ENCODE measurements around the gene ZDHHC23.

ZDHHC23 gene, protein sequence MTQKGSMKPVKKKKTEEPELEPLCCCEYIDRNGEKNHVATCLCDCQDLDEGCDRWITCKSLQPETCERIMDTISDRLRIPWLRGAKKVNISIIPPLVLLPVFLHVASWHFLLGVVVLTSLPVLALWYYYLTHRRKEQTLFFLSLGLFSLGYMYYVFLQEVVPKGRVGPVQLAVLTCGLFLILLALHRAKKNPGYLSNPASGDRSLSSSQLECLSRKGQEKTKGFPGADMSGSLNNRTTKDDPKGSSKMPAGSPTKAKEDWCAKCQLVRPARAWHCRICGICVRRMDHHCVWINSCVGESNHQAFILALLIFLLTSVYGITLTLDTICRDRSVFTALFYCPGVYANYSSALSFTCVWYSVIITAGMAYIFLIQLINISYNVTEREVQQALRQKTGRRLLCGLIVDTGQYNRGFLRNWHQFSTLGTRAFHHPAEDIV

DNA sequence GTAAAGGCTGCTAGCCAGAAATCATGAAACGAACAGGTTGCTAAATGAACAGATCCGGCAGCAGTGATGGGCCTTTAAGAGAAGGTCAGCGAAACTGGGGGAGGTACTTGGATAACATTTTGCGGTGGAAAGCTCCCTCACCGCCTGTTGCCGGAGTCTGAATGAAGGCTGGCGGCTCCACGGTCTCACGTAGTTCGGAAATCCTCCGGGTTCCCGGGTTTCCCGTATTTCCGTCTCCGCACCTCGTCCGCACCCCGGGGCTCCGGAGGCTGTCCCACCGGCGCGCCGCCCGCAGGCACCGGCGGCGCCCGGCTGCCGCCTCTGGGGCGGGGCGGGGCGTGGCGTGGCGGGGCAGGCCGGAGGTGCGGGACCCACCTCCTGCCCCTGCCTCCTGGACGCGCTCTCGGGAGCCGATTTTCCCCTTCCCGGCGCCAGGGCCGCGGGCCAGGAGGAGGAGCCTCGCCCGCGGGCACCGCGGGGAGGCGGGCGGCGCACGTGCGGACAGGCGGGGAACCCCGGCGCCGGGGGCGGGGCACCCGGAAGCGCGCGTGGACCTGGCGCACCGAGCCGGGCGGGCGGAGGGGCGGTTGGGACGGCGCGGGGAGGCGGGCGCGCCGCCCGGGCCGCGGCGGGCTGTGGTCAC is at the start of gene ZDHHC23:
TSS of gene ZDHHC23 (plus strand) at position 642 of the 643 bp plus-strand sequence. CDS start 790 bp downstream, outside the sequence.
- DNase-seq (ENCODE audit: low read depth), result peak; percentile 64

DNA sequence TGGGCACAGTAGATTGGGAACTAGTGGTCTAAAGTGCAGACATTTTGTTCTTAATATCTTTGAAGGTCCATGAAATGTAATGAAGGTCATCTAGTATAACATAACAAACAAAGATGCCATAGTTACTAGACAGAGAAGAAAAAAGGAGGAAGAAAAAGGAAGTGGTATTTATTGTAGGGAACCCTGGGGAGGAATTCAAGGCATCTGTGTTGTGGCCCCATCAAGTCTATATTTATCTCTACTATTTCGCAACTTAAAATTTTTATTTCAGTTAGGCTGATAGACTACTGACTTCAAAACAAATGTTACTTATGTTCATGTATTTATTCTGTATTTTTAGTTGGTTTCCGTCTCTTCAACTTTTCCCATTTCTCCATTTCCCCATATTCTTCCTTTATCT is 48.9 kb upstream of the ZDHHC23 start:
- peak; percentile 57 for DNase-seq (ENCODE audit: low read depth)

DNA sequence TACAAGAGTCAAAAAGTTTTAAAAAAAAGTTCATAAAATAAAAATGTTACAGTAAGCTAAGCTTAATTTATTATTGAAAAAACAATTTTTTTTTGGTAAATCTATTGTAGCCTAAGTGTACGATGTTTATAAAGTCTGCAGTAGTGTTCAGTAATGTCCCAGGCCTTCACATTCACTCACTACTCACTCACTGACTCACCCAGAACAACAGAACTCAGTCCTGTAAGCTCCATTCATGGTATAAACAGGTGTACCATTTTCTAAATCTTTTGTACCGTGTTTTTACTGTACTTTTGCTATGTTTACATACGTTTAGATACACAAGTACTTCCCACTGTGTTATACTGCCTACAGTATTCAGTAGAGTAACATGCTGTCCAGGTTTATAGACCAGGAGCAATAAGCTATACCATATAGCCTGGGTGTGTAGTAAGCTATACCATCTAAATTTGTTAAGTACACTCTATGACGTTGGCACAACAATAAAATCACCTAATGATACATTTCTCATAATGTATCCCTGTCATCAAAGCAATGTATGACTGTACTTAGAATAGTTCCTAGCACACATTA is 41.2 kb upstream of the ZDHHC23 start:
- no peak for DNase-seq (ENCODE audit: low read depth)

DNA sequence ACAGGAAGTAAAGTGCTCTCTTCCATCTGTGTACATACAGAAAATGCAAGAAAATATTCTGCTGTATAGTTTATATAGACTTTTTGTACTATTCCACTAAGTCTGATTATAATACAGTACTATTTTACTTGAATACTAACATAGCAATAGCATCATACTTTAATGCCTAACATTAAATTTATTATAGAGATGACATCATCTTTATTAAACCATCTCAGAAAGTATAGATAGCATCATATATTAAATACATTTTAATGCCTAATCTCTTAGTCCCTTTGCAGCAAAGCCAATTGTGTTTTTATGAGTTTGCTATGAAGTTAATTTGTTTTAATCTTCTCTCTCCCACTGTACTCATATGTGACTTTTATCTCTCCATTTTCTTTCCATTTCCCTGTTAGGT is 39.7 kb upstream of the ZDHHC23 start:
- DNase-seq (ENCODE audit: low read depth), result no peak

DNA sequence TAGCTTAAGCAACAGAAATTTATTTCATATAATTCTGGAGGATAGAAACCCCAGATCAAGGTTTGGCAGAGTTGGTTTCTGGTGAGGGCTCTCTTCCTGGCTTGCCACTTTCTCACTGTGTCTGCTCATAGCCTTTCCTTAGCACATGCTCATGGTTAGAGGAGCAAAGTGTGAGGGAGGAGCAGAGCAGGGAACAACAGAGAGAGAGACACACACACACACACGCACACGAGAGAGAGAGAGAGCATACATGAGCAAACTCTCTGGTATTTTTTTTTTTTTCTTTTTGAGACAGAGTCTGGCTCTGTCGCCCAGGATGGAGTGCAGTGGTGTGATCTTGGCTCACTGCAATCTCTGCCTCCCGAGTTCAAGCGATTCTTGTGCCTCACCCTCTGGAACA is 36.8 kb upstream of the ZDHHC23 start:
- peak; percentile 12 for DNase-seq (ENCODE audit: low read depth)

DNA sequence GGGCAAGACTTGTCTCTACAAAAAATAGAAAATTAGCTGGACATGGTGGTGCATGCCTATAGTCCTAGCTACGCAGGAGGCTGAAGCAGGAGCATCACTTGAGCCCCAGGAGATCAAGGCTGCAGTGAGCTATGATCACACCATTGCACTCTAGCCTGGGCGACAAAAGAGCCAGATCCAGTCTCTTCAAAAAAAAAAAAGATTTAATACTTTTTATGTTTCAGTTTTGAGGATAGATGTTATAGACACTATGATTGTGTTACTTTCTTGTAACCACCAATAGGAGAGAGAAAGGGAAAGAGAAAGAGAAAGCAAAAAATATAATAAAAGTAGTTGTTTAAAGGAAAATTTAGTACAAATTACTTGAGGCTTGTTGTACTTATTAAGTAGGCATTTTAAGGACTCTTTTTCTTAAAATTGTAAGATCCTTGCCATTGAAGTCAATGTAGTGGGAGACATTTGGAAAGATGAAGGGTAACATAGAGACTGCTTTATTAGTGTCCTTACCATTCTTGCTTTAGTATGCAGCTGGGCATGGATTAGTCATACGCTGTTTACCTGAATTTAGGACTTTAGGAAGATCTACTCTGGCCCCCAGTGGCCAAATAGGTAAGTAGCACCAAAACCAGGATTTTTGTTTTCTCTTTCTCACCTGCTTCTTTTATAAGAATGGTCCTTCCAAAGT is 35.1 kb upstream of the ZDHHC23 start:
- peak; percentile 62 for DNase-seq (ENCODE audit: low read depth)

DNA sequence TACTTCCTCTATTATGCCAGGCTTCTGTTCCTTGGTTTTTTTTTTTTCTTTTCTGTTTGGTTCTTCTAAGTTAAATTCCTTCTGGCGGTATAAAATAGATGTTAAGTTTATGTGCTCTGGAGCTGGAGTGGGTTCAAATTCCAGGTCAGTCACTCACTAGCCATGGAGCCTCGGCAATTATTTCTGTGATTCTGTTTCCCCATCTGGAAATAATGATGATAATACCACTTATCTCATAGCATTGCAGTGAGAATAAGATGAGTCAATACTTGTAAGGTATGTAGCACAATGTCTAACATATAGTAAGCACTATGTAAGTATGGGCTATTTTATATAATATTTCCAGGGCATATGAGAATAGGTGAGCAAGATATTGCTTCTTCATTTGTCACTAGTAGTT is 33.2 kb upstream of the ZDHHC23 start:
- peak; percentile 16 for DNase-seq (ENCODE audit: low read depth)

DNA sequence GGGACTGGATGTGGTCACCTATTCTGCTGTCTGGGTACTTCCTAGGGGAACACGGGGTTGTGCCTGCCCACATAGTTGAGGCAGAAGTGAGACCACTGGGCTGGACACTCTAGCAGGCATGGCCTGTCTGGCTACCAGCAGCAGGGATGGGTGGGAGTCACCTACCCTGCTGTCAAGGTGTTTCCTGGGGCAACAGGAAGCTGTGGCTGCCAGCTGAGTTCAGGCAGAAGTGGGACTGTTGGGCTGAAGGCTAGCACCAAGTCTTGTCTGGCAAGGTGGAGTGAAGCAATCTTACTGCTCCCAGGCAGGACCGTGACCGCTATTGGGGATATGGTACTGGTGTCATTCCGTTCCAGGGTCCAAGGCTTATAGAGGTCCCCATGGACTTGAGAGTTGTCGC is 20.3 kb upstream of the ZDHHC23 start:
- no peak for DNase-seq (ENCODE audit: low read depth)

DNA sequence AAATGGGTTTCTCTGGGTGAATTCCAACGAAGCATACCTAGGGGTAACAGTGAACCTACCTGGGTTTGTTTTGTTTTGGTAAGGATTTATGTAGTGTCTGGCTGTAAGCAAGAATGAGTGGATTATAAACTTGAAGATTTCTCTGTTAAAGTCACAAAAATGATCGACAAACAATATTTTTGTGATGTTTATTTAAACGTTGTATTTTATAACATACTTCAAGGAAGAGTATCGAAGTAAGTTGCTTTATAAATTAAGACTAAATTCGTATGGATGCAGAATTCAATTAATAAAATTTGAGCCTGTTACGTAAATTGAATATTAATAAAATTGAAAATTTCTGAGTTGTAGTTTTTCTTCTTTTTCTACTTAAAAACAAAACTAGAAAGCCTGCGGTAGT is 982 bp upstream of the ZDHHC23 start:
- no peak for DNase-seq (ENCODE audit: low read depth)

DNA sequence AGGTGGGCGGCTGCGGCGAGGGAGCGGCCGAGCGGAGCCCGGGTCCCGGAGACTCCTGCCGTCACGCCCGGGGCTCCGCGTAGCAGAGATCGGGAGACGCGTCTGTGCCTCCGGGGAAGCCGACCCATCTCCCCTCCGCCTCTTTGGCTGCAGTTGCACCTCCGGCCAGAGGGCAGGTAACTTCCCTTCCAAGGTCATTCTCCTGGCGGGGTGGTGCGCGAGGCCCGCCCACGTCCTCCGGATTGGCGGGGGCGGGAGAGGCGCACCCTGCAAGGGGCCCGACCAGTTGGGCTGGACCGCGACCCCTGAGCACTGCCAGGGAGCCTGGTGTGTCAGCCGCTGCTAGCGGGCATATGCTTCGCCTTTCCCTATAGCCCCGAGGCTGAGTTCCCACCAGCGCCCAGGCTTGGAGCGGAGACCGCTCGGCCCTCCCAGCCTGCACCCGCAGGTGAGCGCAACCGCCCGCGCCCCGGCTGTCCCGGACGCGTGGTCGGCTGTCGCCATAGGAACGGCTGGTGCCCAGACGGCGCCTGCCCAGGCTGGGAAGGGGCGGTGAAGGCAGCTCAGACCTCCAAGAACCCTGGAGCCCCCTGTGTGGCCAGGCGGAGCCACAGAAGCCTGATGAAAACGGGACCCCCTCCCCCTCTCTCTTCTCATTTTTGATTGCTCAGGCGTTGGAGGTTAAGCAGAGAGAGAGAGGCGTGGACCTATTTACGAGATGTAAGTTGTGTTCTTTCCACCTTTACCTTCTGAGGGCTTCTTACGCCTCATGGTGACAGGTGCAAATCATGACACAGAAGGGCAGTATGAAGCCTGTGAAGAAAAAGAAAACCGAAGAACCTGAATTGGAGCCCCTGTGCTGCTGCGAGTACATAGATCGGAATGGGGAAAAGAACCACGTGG is 453 bp downstream of the ZDHHC23 start:
- DNase-seq (ENCODE audit: low read depth), result no peak

DNA sequence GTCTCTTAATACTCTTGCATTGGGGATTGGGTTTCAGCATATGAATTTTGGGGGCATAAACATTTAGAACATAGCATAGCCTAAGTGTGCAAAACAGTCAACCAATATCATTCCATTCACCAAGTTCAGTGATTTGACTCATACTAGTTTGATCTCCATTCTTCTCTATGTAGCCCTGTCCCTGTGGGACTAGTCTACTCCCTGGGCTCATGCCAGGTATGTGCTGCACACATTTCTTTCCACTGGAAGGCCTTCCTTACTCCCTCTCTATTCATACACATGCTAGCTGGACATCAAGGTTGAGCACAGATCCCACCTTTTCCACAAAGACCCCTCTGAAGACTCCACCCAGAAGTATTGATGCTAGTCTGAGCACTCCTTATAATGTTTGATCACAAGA is 5.1 kb downstream of the ZDHHC23 start:
- no peak for DNase-seq (ENCODE audit: low read depth)

DNA sequence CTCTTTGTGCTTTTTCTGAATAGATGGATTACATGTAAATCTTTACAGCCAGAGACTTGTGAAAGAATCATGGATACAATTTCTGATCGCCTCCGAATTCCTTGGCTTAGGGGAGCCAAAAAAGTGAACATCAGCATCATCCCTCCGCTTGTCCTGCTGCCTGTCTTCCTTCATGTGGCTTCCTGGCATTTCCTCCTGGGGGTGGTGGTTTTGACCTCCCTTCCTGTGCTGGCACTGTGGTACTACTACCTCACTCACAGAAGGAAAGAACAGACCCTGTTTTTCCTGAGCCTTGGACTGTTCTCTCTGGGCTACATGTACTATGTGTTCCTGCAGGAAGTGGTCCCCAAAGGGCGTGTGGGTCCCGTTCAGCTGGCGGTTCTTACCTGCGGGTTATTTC is 5.9 kb downstream of the ZDHHC23 start:
- no peak for DNase-seq (ENCODE audit: low read depth)

DNA sequence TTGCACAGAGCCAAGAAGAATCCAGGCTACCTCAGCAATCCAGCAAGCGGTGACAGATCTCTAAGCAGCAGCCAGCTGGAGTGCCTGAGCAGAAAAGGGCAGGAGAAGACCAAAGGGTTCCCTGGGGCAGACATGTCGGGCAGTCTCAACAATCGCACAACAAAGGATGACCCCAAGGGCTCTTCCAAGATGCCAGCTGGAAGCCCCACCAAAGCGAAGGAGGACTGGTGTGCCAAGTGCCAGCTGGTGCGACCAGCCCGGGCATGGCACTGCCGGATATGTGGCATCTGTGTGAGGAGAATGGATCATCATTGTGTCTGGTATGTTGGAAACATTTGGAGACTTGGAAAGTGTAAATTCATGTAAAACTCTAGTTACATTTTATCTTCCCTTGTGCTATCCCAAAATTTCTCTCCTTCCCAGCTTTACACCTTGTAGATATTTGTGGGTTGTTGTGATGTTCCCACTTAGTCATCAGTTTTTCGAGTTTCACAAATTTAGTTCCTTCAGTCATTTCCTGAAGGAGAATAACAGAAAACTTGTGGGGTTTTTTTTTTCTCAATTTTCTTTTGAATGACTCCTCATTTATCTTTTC is 6.4 kb downstream of the ZDHHC23 start:
- DNase-seq (ENCODE audit: low read depth), result no peak

DNA sequence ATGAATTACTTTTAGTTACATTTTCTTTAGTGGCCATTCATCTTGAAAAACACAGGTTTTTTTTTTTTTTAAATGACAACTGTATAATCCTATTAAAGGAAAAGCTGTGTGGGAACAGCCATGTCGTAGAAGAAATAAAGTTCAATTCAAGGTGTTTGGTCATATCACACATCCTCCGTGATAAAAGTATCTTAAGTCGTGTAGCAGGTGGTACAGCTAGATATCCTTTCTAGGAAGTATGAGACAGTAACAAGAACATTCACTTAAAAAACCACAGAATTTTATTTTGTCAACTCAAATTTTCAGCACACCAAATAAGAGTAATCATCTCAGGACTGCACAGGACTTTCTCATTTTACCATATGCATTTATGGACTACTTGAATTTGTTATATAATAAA is 16.1 kb downstream of the ZDHHC23 start:
- no peak for DNase-seq (ENCODE audit: low read depth)

DNA sequence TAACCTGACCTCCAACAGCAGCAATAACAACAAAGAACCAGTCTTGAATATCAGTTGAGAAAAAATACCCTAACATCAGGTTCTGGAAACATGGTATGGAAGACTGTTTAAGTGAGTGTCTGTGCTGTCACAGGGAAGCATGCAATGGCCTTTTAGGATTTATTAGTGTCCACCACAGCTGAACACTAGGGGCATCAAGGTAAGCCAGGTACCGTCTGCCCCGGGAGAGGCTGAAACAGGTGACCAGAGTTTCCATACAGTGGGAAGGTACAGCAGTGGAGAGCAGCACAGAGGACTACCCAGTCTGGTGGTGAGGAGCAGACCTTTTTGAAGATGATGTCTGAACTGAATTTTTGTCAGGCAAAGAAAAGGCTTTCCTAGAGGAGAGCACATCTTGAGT is 18.4 kb downstream of the ZDHHC23 start:
- no peak for DNase-seq (ENCODE audit: low read depth)

DNA sequence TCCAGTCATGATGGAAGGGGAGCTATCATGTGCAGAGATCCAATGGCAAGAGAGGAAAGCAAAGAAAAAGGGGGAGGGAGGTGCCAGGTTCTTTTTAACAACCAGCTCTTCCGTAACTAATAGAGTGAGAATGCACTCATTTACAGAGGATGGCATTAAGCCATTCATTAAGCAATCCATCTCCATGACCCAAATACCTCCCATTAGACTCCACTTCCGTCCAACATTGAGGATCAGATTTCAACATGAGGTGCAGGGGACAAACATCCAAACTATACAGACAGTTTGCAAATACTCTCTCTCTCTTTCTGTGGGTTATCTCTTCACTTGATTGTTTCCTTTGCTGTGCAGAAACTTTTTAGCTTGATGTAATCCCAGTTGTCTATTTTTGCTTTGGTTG is 21.2 kb downstream of the ZDHHC23 start:
- DNase-seq (ENCODE audit: low read depth), result peak; percentile 9

DNA sequence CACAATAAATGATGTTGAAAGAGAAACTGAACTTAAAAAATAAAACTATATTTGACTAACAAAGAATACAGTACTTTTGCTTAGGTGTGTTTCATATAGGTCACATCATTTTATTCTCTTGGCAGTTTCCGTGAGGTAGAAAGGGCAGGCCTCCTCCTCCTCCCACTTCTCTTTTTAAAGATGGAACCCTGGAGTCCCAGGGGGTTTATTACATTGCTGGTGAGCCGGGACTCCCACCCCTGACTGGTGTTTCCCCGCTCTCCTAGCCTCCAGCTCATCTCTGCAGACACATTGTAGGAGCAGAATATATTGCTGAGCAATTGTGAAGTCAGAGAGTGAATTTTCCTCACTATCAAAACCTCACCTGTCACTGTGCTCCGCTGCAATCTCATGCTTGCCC is 30.0 kb downstream of the ZDHHC23 start:
- no peak for DNase-seq (ENCODE audit: low read depth)

DNA sequence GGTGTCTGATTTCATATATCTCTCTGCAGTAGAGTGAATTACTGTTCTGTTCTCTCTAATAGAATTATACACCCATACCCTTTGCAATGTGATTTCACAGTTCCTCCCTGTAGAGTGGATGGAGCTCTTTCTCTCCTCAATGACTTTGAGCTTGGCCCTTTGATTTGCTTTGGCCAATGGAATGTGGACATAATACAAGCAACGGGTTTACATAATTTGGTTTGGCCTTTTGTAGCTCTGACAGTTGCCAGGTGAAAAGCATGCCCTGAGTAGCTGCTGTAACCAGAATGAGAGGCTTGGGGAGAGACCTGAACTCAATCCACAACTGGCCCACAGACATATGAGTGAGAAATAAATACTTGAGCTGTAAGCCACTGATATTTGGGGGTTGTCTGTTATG is 32.1 kb downstream of the ZDHHC23 start:
- no peak for DNase-seq (ENCODE audit: low read depth)

DNA sequence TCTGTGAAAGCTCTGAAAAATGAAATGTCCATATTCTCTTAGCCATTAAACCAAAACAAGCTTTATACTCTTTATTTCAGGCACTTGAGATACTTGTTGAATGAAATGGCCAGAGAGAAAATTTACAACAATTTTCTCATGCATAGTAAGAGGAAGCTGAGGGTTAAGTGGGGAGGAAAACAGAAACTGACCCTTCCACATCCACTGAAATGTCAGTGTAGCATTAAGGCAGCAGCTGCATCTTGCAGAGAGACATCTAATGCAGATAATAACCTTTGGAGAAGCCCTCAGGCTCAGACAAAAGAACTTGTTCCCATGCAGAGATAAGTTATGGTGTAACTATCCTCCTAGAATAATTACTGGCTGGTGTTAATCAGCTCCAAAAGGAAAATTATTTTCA is 34.0 kb downstream of the ZDHHC23 start:
- no peak for DNase-seq (ENCODE audit: low read depth)

DNA sequence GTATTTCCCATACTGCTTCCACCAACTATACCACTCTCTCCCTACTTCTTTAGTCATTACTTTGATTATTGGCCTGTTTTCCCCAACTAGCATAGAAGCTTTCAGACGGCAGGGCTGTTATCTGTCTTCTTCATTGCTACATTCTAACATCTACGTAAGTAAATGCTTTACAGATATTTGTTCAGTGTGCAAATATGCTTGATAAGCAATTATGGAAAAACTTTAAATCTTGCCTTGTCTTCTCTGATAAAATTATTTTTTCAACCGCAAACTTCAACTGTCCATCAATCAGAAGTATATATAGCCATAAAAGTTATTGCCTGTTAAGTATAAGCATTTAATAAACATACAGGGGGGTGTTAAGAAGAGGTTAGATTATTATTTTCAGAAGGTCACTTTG is 35.7 kb downstream of the ZDHHC23 start:
- no peak for DNase-seq (ENCODE audit: low read depth)

DNA sequence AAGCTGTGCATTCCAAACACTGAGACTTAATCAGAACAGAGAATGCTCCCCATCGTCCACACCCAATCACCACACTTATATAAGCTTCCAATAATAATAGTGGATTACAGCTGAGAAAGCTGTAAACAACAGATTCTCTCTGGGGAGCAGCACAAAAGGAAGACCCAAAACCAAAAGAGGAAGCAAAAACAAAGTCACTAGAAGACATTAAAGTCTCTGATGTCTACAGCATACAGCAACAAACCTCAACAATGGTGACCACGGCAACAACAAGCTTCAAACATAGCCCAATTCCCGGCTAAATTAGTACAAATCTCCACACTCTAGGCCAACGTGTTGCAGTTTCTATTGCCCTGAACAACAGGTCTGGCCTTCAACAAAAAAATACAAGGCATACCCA is 37.7 kb downstream of the ZDHHC23 start:
- DNase-seq (ENCODE audit: low read depth), result no peak

All from amniotic epithelial cell (primary cell).